Gastrocnemius medialis (tissue), 4 donors: ENCODE measurements around the gene GRIN2A.

Experiments
- POLR2A ChIP-seq, 2 donors: fragments of 450-650 bp; IDR thresholded peaks; one replicate each; pipeline ENCODE4 v1.6.1; 2017; ENCODE audit warnings: antibody characterized with exemption in 2 of 2, mild to moderate bottlenecking in 2 of 2, moderate library complexity in 2 of 2
- TF ChIP-seq, protein P1 (sequence below), 5 experiments: fragments of 450-650 bp in 3 of 5; fragments of 200-600 bp in 2 of 5; sonication (generic) in 2 of 5; IDR thresholded peaks in 4 of 5; conservative IDR thresholded peaks in 1 of 5; 1 replicate in 4 of 5; 2 replicates in 1 of 5; pipeline ENCODE4 v1.5.1; 2016 to 2019; ENCODE audit warnings: antibody characterized with exemption in 5 of 5, mild to moderate bottlenecking in 3 of 5, moderate library complexity in 3 of 5

DNA sequence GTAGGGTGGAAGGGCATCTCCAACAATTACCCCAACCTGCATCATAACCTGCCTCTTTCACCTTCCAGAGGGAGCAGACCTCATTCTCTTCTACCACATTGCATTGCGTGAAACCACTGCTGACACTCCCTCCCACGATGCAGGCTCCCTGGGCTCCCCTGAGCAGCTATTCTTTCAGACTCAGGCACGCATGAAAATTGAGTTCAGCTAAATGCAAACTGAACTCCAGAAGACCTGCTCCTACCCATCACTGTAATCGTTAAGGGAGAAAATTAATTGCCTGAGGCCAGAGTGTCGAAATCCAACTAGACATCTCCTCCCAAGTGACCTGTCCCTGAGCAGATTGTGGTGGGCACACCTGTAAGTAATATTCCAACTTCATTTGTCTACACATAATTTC, 186.0 kb downstream of the GRIN2A start:
- TF ChIP-seq POLR2A (IDR thresholded peaks at IDR 0.05), result no peak
- TF ChIP-seq, protein P1, sequence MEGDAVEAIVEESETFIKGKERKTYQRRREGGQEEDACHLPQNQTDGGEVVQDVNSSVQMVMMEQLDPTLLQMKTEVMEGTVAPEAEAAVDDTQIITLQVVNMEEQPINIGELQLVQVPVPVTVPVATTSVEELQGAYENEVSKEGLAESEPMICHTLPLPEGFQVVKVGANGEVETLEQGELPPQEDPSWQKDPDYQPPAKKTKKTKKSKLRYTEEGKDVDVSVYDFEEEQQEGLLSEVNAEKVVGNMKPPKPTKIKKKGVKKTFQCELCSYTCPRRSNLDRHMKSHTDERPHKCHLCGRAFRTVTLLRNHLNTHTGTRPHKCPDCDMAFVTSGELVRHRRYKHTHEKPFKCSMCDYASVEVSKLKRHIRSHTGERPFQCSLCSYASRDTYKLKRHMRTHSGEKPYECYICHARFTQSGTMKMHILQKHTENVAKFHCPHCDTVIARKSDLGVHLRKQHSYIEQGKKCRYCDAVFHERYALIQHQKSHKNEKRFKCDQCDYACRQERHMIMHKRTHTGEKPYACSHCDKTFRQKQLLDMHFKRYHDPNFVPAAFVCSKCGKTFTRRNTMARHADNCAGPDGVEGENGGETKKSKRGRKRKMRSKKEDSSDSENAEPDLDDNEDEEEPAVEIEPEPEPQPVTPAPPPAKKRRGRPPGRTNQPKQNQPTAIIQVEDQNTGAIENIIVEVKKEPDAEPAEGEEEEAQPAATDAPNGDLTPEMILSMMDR (IDR thresholded peaks at IDR 0.05 in 4 of 5, conservative IDR thresholded peaks at IDR 0.05 in 1 of 5), result no peak
